ENCODE measurements around the gene ZNF143. TPM values are rescaled to one million over a fixed set of nuclear protein-coding genes. Genes with fewer than 3 reads are reported as not detected.
A peak's percentile ranks its signal among the peaks of the same experiment; 100 is the strongest.

ZNF143 gene
- total and polyA plus RNA-seq, 2 of the 4 experiments (the other 2 are of a cell fraction), result 23.8 to 49.6 TPM

- no peak for TF ChIP-seq CHD1 (IDR thresholded peaks at IDR 0.05; ENCODE audit: low read depth, low read length)
Observed at GRCh38 chr11:9459667-9460321, 1.0 kb upstream of the ZNF143 start (continued).

- peak; percentile 86 for DNase-seq
- no TSS peak for BruUV-seq (replicated peaks)
- CTCF ChIA-PET, result interaction anchor here (0.7 kb wide), 1 partner anchor 23 kb away, joined by 3 read pairs; no protein-coding TSS in a partner anchor
Observed at GRCh38 chr11:9461063-9461759, 399 bp downstream of the ZNF143 start.

More at GRCh38 chr11:9461063-9461759, 399 bp downstream of the ZNF143 start:
- H2BK5ac ChIP-seq (ENCODE audit: low read depth, low read length, poor library complexity, severe bottlenecking), result peak overlapping the region; percentile 92
- H3K56ac ChIP-seq (ENCODE audit: extremely low read depth, insufficient read depth, low read length), result peak overlapping the region; percentile 99
- H4K5ac ChIP-seq (ENCODE audit: low read depth, low read length), result peak overlapping the region; percentile 59
- ATAC-seq (ENCODE audit: low read depth), result peak; percentile 72
- no peaks in the 10 kb centered on the region for H4K20me1 ChIP-seq (ENCODE audit: insufficient read depth, low read length)
- intact Hi-C loops (cut with micrococcal nuclease), result loop anchor here (2.0 to 5.0 kb wide), 2 partner anchors 151 to 288 kb away; no protein-coding TSS in a partner anchor
- H2BK15ac ChIP-seq (ENCODE audit: low read depth, low read length), result no peak overlapping the region
- H3K4ac ChIP-seq (ENCODE audit: low read depth, low read length), result peak overlapping the region; percentile 91
- peak overlapping the region; percentile 24; the same call in 1 of the 2 replicates for H2BK120ac ChIP-seq (ENCODE audit: low read depth, low read length)
- peak overlapping the region; percentile 95 for H3K27ac ChIP-seq (ENCODE audit: insufficient read depth, low read length)
- H2BK20ac ChIP-seq (ENCODE audit: low read depth, low read length), result no peak overlapping the region
- peak overlapping the region; percentile 79 for H3K18ac ChIP-seq (ENCODE audit: low read depth, low read length)
- no peaks in the 10 kb centered on the region for H3K27me3 ChIP-seq (ENCODE audit: control insufficient read depth, insufficient read depth, low read length)
- peak overlapping the region; percentile 71 for H2AK5ac ChIP-seq (ENCODE audit: low read depth, low read length)
- peak overlapping the region; percentile 92 for H3K9ac ChIP-seq (ENCODE audit: low read depth, low read length)
- H2AK9ac ChIP-seq (replicated peaks; ENCODE audit: low read depth, low read length, poor library complexity), result peak overlapping the region; percentile 90
- no peaks in the 10 kb centered on the region for H3K4me1 ChIP-seq (ENCODE audit: control insufficient read depth, insufficient read depth, low read length)
- peak overlapping the region; percentile 88 for H2AFZ ChIP-seq (replicated peaks; ENCODE audit: low read length, poor library complexity)
- TF ChIP-seq CTCF (conservative IDR thresholded peaks at IDR 0.05; ENCODE audit: low read depth, low read length) (no peak), MXI1 (IDR thresholded peaks at IDR 0.05; ENCODE audit: borderline replicate concordance, low read depth, low read length) (0 out of 2 replicates have a peak, but pooled peaks have one; percentile 32), CEBPB (IDR thresholded peaks at IDR 0.05; ENCODE audit: low read depth, low read length) (no peak), POLR2A (IDR thresholded peaks at IDR 0.05; ENCODE audit: low read depth, low read length) (peak; percentile 99), CHD1 (IDR thresholded peaks at IDR 0.05; ENCODE audit: low read depth, low read length) (no peak; the same call in 1 of the 2 replicates), MAFK (IDR thresholded peaks at IDR 0.05; ENCODE audit: low read depth, low read length) (peak; percentile 34; the same call in 1 of the 2 replicates), MAZ (IDR thresholded peaks at IDR 0.05; ENCODE audit: borderline replicate concordance, low read depth, low read length) (peak; percentile 61; the same call in 1 of the 2 replicates), RCOR1 (IDR thresholded peaks at IDR 0.05; ENCODE audit: insufficient replicate concordance, low read length) (no peak), FOS (IDR thresholded peaks at IDR 0.05; ENCODE audit: low read depth, low read length) (no peak)
- H4K91ac ChIP-seq (ENCODE audit: insufficient read depth, low read depth, low read length), result peak overlapping the region; percentile 64
- WGBS, 2 experiments (ENCODE audit: extremely low coverage in 2 of 2, insufficient read length in 1 of 2), result 0% methylated on average over 24 of the region's 57 CpGs; no CpG with 5 or more reads in 1 of the 2 experiments
- no peaks in the 10 kb centered on the region for H3K9me3 ChIP-seq (ENCODE audit: control insufficient read depth, insufficient read depth, low read length)
- peak overlapping the region; percentile 67 to 87 for H4K8ac ChIP-seq (ENCODE audit: low read depth in 2 of 2, low read length in 2 of 2)
- in situ Hi-C loops (cut with MboI; ENCODE audit: low sequenced_read_pairs), result no loop called here
- dilution Hi-C loops (cut with HindIII; ENCODE audit: low sequenced_read_pairs, unreplicated experiment), result no loop called here
- H3K4me2 ChIP-seq (ENCODE audit: low read depth, low read length), result peak overlapping the region; percentile 97
- H3K9me1 ChIP-seq (ENCODE audit: insufficient read depth, low read length), result no peaks in the 10 kb centered on the region
- H3K79me1 ChIP-seq (ENCODE audit: low read depth in 1 of 2, low read length in 2 of 2), result peaks cover 16 to 39% of the 10 kb centered on the region in 2 experiments
- H3K4me3 ChIP-seq (ENCODE audit: insufficient read depth, low read depth, low read length), result peak overlapping the region; percentile 55
- peak overlapping the region; percentile 94; the same call in 1 of the 2 replicates for H3K23ac ChIP-seq (ENCODE audit: low read depth, low read length)
- POLR2A ChIA-PET (ENCODE audit: unreplicated experiment), result interaction anchor here (0.6 to 1.2 kb wide), 6 partner anchors 12 to 196 kb away, joined by 3 to 5 read pairs (median 4); partner anchors contain the start of gene DENND5A
- H3K14ac ChIP-seq (replicated peaks; ENCODE audit: low read depth, low read length), result peak overlapping the region; percentile 90
- H3K36me3 ChIP-seq (ENCODE audit: control insufficient read depth, insufficient read depth, low read length), result no peaks in the 10 kb centered on the region
